Astrocyte of the cerebellum (primary cell): Measurements from ENCODE around the gene CSGALNACT2.
A peak's percentile ranks its signal among the peaks of the same experiment; 100 is the strongest.
"Not testable (repeated sequence)": the region's sequence is repeated elsewhere in the genome, so short reads cannot be mapped to it uniquely, and the experiment has no call there.

ENCODE experiments used
- DNase-seq: peaks from one replicate; pipeline ENCODE4 v3.0.0-alpha.2; 2011; ENCODE audit warnings: low read depth
- H3K4me3 ChIP-seq: 2 replicates; pipeline ENCODE4 v1.5.1; 2011; ENCODE audit warnings: mild to moderate bottlenecking, low read depth, low read length, moderate library complexity
- CTCF ChIP-seq: IDR thresholded peaks from 2 replicates; pipeline ENCODE4 v1.5.1; 2012; ENCODE audit warnings: low read length, low read depth, moderate library complexity, mild to moderate bottlenecking; ENCODE audit errors: missing control alignments
- in situ Hi-C: cut with HindIII; loops from 2 replicates; pipeline ENCODE4 v1.10.0; 2017; ENCODE audit warnings: low sequenced_read_pairs

CSGALNACT2 gene

GRCh38 chr10:43216931-43217562, 78.8 kb downstream of the CSGALNACT2 start:
- DNase-seq: no peak
- in situ Hi-C loops: no loop called here
- no peak overlapping the region for H3K4me3 ChIP-seq
- TF ChIP-seq CTCF: no peak

GRCh38 chr10:43217563-43218205, 79.4 kb downstream of the CSGALNACT2 start:
- in situ Hi-C loops: no loop called here
- TF ChIP-seq CTCF: no peak
- no peak overlapping the region for H3K4me3 ChIP-seq
- DNase-seq: no peak

GRCh38 chr10:43218206-43218950, 80.1 kb downstream of the CSGALNACT2 start:
- peak; percentile 81 for DNase-seq
- in situ Hi-C loops: no loop called here
- TF ChIP-seq CTCF: no peak
- H3K4me3 ChIP-seq: no peak overlapping the region

- no peak for DNase-seq
- no peak for TF ChIP-seq CTCF
- H3K4me3 ChIP-seq: no peak overlapping the region
- in situ Hi-C loops: no loop called here
These were observed 80.9 kb downstream of the CSGALNACT2 start for GRCh38 chr10:43218951-43219837.

- in situ Hi-C loops: no loop called here
- no peak for DNase-seq
- H3K4me3 ChIP-seq: no peak overlapping the region
- no peak for TF ChIP-seq CTCF
These were observed 81.6 kb downstream of the CSGALNACT2 start for GRCh38 chr10:43219848-43220247.

GRCh38 chr10:43220251-43220650, 82.0 kb downstream of the CSGALNACT2 start:
- H3K4me3 ChIP-seq, DNase-seq, in situ Hi-C loops: not testable (repeated sequence)
